NCI-H1436 (cell line): ENCODE data around the gene PPP4R3A.
"Not testable (repeated sequence)": the region's sequence is repeated elsewhere in the genome, so short reads cannot be mapped to it uniquely, and the experiment has no call there.

Source experiments
- DNase-seq: peaks from one replicate; lab custom pipeline; 2025; lab: John Stamatoyannopoulos, UW

The PPP4R3A gene

GRCh38 chr14:91510171-91511042, at the start of gene PPP4R3A:
Gene PPP4R3A, minus strand, starts transcription at chr14:91510310. Its CDS starts 663 bp downstream, at chr14:91509647.
- peak; percentile 94 for DNase-seq

- DNase-seq, result no peak
Observed at GRCh38 chr14:91555531-91555930, 45.4 kb upstream of the PPP4R3A start.

- no peak for DNase-seq
Observed at GRCh38 chr14:91554535-91555332, 44.6 kb upstream of the PPP4R3A start.

GRCh38 chr14:91548108-91548507, 38.0 kb upstream of the PPP4R3A start:
- DNase-seq, result no peak

GRCh38 chr14:91545946-91546716, 36.0 kb upstream of the PPP4R3A start:
- DNase-seq, result no peak

- no peak for DNase-seq
Observed at GRCh38 chr14:91545204-91545603, 35.1 kb upstream of the PPP4R3A start.

GRCh38 chr14:91536327-91536726, 26.2 kb upstream of the PPP4R3A start:
- DNase-seq, result no peak

- DNase-seq, result not testable (repeated sequence)
Observed at GRCh38 chr14:91534059-91534458, 23.9 kb upstream of the PPP4R3A start.

GRCh38 chr14:91533623-91534022, 23.5 kb upstream of the PPP4R3A start:
- no peak for DNase-seq

GRCh38 chr14:91523972-91524371, 13.9 kb upstream of the PPP4R3A start:
- no peak for DNase-seq

- DNase-seq, result no peak
Observed at GRCh38 chr14:91521061-91521640, 11.0 kb upstream of the PPP4R3A start.

- no peak for DNase-seq
Observed at GRCh38 chr14:91520138-91520537, 10.0 kb upstream of the PPP4R3A start.

- no peak for DNase-seq
Observed at GRCh38 chr14:91519239-91520036, 9.3 kb upstream of the PPP4R3A start.

GRCh38 chr14:91516663-91517388, 6.7 kb upstream of the PPP4R3A start:
- DNase-seq, result no peak

- no peak for DNase-seq
Observed at GRCh38 chr14:91515979-91516378, 5.9 kb upstream of the PPP4R3A start.

- no peak for DNase-seq
Observed at GRCh38 chr14:91511043-91511383, 903 bp upstream of the PPP4R3A start.

GRCh38 chr14:91509878-91510170, 286 bp downstream of the PPP4R3A start:
- no peak for DNase-seq

- DNase-seq, result no peak
Observed at GRCh38 chr14:91509083-91509877, 830 bp downstream of the PPP4R3A start.

GRCh38 chr14:91508105-91508504, 2.0 kb downstream of the PPP4R3A start:
- no peak for DNase-seq

GRCh38 chr14:91506226-91506625, 3.9 kb downstream of the PPP4R3A start:
- no peak for DNase-seq
